Lower leg skin (tissue), 3 donors: Measurements from ENCODE around the gene AMMECR1L.

ENCODE experiments used
- CTCF ChIP-seq, 3 donors: fragments of 450-650 bp; IDR thresholded peaks; one replicate each; pipeline ENCODE4 v1.5.1; 2016; ENCODE audit warnings: antibody characterized with exemption in 3 of 3, mild to moderate bottlenecking in 3 of 3, moderate library complexity in 2 of 3
- POLR2A ChIP-seq, 2 donors: fragments of 450-650 bp; IDR thresholded peaks; one replicate each; pipeline ENCODE4 v1.6.1; 2016 to 2017; ENCODE audit warnings: antibody characterized with exemption in 2 of 2, mild to moderate bottlenecking in 1 of 2, moderate library complexity in 1 of 2

DNA sequence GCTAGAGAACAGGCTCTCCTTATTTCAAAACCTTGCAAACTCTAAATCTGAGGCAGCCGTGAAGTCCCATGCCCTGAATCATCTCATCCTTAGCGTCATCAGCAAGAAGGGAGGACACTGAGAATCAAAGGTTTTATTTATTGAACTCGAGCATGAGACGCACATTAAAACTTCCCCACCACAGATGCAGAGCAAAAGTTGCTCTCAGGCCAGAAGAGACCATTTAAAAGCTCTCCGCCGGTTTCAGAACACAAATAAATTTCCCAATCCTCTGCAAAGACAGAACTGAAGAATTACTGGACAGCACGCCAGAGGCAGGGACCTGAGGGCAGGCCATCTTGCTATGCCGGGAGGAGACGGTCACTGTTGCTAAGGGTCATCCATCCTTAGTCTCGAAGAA lies 1.3 kb downstream of the AMMECR1L start:
- TF ChIP-seq CTCF (IDR thresholded peaks at IDR 0.05) = no peak
- no peak for TF ChIP-seq POLR2A (IDR thresholded peaks at IDR 0.05)
